Midbrain (tissue), 1 donor: ENCODE measurements around the gene PTPN5.
"Not testable (repeated sequence)": the region's sequence is repeated elsewhere in the genome, so short reads cannot be mapped to it uniquely, and the experiment has no call there.

Source experiments
- DNase-seq: peaks from one replicate; lab custom pipeline; 2025; lab: John Stamatoyannopoulos, UW

Gene PTPN5

GRCh38 chr11:18682466-18682865, 109.1 kb downstream of the PTPN5 start:
- no peak for DNase-seq

- not testable (repeated sequence) for DNase-seq
Observed at GRCh38 chr11:18681949-18682348, 109.6 kb downstream of the PTPN5 start.
